WTC11 (cell line): ENCODE data around the gene ADAP1. TPM values are rescaled to one million over a fixed set of nuclear protein-coding genes. Genes with fewer than 3 reads are reported as not detected.

ENCODE experiments used
- ATAC-seq: fragments of 200-7000 bp; cut with Tn5 transposase; 2 replicates; pipeline ENCODE4 v1.10.0; 2021; ENCODE audit warnings: mild to moderate bottlenecking, moderate library complexity
- CTCF ChIA-PET: fragments of 300-600 bp; sonication (Branson Sonifier 250); formaldehyde crosslinking; loops from one replicate; lab custom pipeline; 2021; ENCODE audit warnings: antibody characterized with exemption; lab: Charles Lee
- POLR2A ChIA-PET: fragments of 350-600 bp; sonication (Branson Sonifier 250); formaldehyde crosslinking; loops from one replicate; lab custom pipeline; 2021; ENCODE audit warnings: antibody characterized with exemption; lab: Charles Lee
- DNase-seq: peaks from one replicate; pipeline ENCODE4 v3.0.0; 2021; ENCODE audit warnings: low spot score
- H3K27ac Mint-ChIP-seq: 2 replicates; pipeline ENCODE4 v1.8.0; 2021; ENCODE audit warnings: mixed read lengths
- H3K27me3 Mint-ChIP-seq: 2 replicates; pipeline ENCODE4 v1.8.0; 2021; ENCODE audit warnings: low read depth, mild to moderate bottlenecking, moderate library complexity, mixed read lengths
- H3K36me3 Mint-ChIP-seq: 2 replicates; pipeline ENCODE4 v1.8.0; 2021; ENCODE audit warnings: mixed read lengths
- H3K4me1 Mint-ChIP-seq: 2 replicates; pipeline ENCODE4 v1.8.0; 2022; ENCODE audit warnings: mixed read lengths
- H3K4me3 Mint-ChIP-seq: 2 replicates; pipeline ENCODE4 v1.8.0; 2021; ENCODE audit warnings: mild to moderate bottlenecking, moderate library complexity, mixed read lengths
- H3K9me3 Mint-ChIP-seq: 2 replicates; pipeline ENCODE4 v1.8.0; 2021; ENCODE audit warnings: mixed read lengths
- ATF3 ChIP-seq: sonication (generic); formaldehyde crosslinking; conservative IDR thresholded peaks from 2 replicates; pipeline ENCODE4 v1.8.1; 2022; ENCODE audit warnings: mild to moderate bottlenecking, missing genetic modification reagents
- ELF4 ChIP-seq: sonication (generic); formaldehyde crosslinking; IDR thresholded peaks from 2 replicates; pipeline ENCODE4 v1.8.1; 2022; ENCODE audit warnings: low read depth, mild to moderate bottlenecking, moderate library complexity, missing genetic modification reagents
- ETV6 ChIP-seq: sonication (generic); formaldehyde crosslinking; IDR thresholded peaks from 2 replicates; pipeline ENCODE4 v1.8.1; 2022; ENCODE audit warnings: mild to moderate bottlenecking, missing genetic modification reagents
- HMGA2 ChIP-seq: fragments of 250-450 bp; sonication (Bioruptor Pico); IDR thresholded peaks from 2 replicates; pipeline ENCODE4 v1.4.0; 2021; ENCODE audit warnings: mild to moderate bottlenecking, moderate library complexity
- KAT7 ChIP-seq: sonication (generic); formaldehyde crosslinking; IDR thresholded peaks from 2 replicates; pipeline ENCODE4 v1.8.1; 2023; ENCODE audit warnings: missing genetic modification reagents, mild to moderate bottlenecking, borderline replicate concordance
- NFATC4 ChIP-seq: fragments of 250-450 bp; sonication (Bioruptor Pico); IDR thresholded peaks from 2 replicates; pipeline ENCODE4 v1.9.0; 2021; ENCODE audit warnings: mild to moderate bottlenecking
- NFE2L1 ChIP-seq: sonication (generic); formaldehyde crosslinking; IDR thresholded peaks from 2 replicates; pipeline ENCODE4 v1.8.1; 2023; ENCODE audit warnings: missing genetic modification reagents
- NFYB ChIP-seq: sonication (generic); formaldehyde crosslinking; conservative IDR thresholded peaks from 2 replicates; pipeline ENCODE4 v1.8.0; 2022; ENCODE audit warnings: low read depth, missing genetic modification reagents
- NR2C2 ChIP-seq: sonication (generic); formaldehyde crosslinking; IDR thresholded peaks from 2 replicates; pipeline ENCODE4 v1.8.0; 2022; ENCODE audit warnings: mild to moderate bottlenecking, missing genetic modification reagents
- NR3C1 ChIP-seq: sonication (generic); formaldehyde crosslinking; conservative IDR thresholded peaks from 2 replicates; pipeline ENCODE4 v1.8.1; 2023; ENCODE audit warnings: low read depth, mild to moderate bottlenecking, missing genetic modification reagents
- PRDM15 ChIP-seq: sonication (generic); formaldehyde crosslinking; IDR thresholded peaks from 2 replicates; pipeline ENCODE4 v1.8.0; 2022; ENCODE audit warnings: missing genetic modification reagents
- SMAD4 ChIP-seq: sonication (generic); formaldehyde crosslinking; IDR thresholded peaks from 2 replicates; pipeline ENCODE4 v1.8.0; 2022; ENCODE audit warnings: mild to moderate bottlenecking, missing genetic modification reagents
- SOX15 ChIP-seq: fragments of 250-450 bp; sonication (Bioruptor Pico); IDR thresholded peaks from 2 replicates; pipeline ENCODE4 v1.9.0; 2021; ENCODE audit warnings: mild to moderate bottlenecking
- ZBTB21 ChIP-seq: sonication (generic); formaldehyde crosslinking; IDR thresholded peaks from 2 replicates; pipeline ENCODE4 v1.8.1; 2023; ENCODE audit warnings: mild to moderate bottlenecking, missing genetic modification reagents, borderline replicate concordance
- ZNF138 ChIP-seq: sonication (generic); formaldehyde crosslinking; conservative IDR thresholded peaks from 2 replicates; pipeline ENCODE4 v1.8.1; 2022; ENCODE audit warnings: mild to moderate bottlenecking, moderate library complexity, missing genetic modification reagents
- ZNF281 ChIP-seq: sonication (generic); formaldehyde crosslinking; IDR thresholded peaks from 2 replicates; pipeline ENCODE4 v1.8.0; 2023; ENCODE audit warnings: mild to moderate bottlenecking, missing genetic modification reagents
- ZNF317 ChIP-seq: sonication (generic); formaldehyde crosslinking; IDR thresholded peaks from 2 replicates; pipeline ENCODE4 v1.8.1; 2023; ENCODE audit warnings: low read depth, mild to moderate bottlenecking, moderate library complexity, missing genetic modification reagents, borderline replicate concordance
- ZNF396 ChIP-seq: fragments of 250-450 bp; sonication (Bioruptor Pico); IDR thresholded peaks from 2 replicates; pipeline ENCODE4 v1.8.0; 2021; ENCODE audit warnings: mild to moderate bottlenecking, moderate library complexity, borderline replicate concordance
- ZNF425 ChIP-seq: fragments of 250-450 bp; sonication (Bioruptor Pico); conservative IDR thresholded peaks from 2 replicates; pipeline ENCODE4 v1.9.0; 2021; ENCODE audit warnings: mild to moderate bottlenecking
- total RNA-seq: library from RNA; stranded (reverse); gene quantifications from 3 replicates; pipeline ENCODE4 v1.2.3, GENCODE V29; 2021

ADAP1 gene
- total RNA-seq, 1 experiment from 2014 or later, result 4.3 TPM

DNA sequence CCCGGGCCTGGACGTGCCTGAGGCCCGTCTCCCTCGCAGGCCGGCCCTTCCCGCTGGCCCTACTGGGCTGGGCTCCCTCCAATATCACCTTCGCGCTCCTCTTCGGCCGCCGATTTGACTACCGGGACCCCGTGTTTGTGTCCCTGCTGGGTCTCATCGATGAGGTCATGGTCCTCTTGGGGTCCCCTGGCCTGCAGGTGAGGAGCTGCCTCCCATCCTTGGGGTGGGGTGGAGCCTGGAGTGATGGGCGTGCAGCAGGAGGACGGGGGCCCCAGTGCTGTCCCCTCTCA is 30.6 kb upstream of the ADAP1 start:
- Mint-ChIP-seq H3K27ac (no peak overlapping the region), H3K9me3 (no peaks in the 10 kb centered on the region), H3K4me3 (no peak overlapping the region), H3K36me3 (no peaks in the 10 kb centered on the region), H3K4me1 (peaks cover 2% of the 10 kb centered on the region; the same call in 1 of the 2 replicates), H3K27me3 (no peaks in the 10 kb centered on the region)
- ATAC-seq (no peak), DNase-seq (no peak)
- CTCF ChIA-PET, result interaction anchor here (1.3 kb wide), 1 partner anchor 60 kb away, joined by 3 read pairs; the partner anchor contains the start of gene GPR146
- TF ChIP-seq ATF3 (CRISPR knock-in tag) (no peak), ZNF317 (CRISPR knock-in tag) (no peak), SMAD4 (CRISPR knock-in tag) (no peak), NFYB (CRISPR knock-in tag) (no peak), ZNF138 (no peak), ZNF281 (CRISPR knock-in tag) (no peak), NR2C2 (no peak), NFATC4 (CRISPR knock-in tag) (no peak), HMGA2 (CRISPR knock-in tag) (no peak), PRDM15 (no peak), ZNF396 (CRISPR knock-in tag) (no peak), NFE2L1 (no peak), ZBTB21 (CRISPR knock-in tag) (no peak), ZNF425 (CRISPR knock-in tag) (no peak), ETV6 (no peak), NR3C1 (no peak), KAT7 (CRISPR knock-in tag) (no peak), SOX15 (CRISPR knock-in tag) (no peak), ELF4 (no peak)
- POLR2A ChIA-PET, result interaction anchor here (1.6 kb wide), 1 partner anchor 10 kb away, joined by 5 read pairs; the partner anchor contains the start of gene COX19
